HG03064 (cell line): ENCODE results near the gene MSI2.

Experiments used
- ATAC-seq: cut with Tn5 transposase; IDR thresholded peaks from one replicate; pipeline ENCODE4 v1.9.1; 2021; ENCODE audit warnings: low read depth; ENCODE audit not compliant: unreplicated experiment

Gene MSI2

GRCh38 chr17:57601143-57601735, 344.9 kb downstream of the MSI2 start:
- ATAC-seq = no peak

- no peak for ATAC-seq
Measured at GRCh38 chr17:57602896-57603295, 346.6 kb downstream of the MSI2 start.

- ATAC-seq = peak; percentile 17
Measured at GRCh38 chr17:57603546-57603945, 347.2 kb downstream of the MSI2 start.

GRCh38 chr17:57603978-57604377, 347.7 kb downstream of the MSI2 start:
- ATAC-seq = peak; percentile 41

- peak; percentile 68 for ATAC-seq
Measured at GRCh38 chr17:57604771-57605674, 348.7 kb downstream of the MSI2 start.

GRCh38 chr17:57605675-57606105, 349.4 kb downstream of the MSI2 start:
- ATAC-seq = peak; percentile 22

- ATAC-seq = no peak
Measured at GRCh38 chr17:57606111-57606875, 350.0 kb downstream of the MSI2 start.

- ATAC-seq = no peak
Measured at GRCh38 chr17:57607553-57608120, 351.3 kb downstream of the MSI2 start.

- ATAC-seq = no peak
Measured at GRCh38 chr17:57608369-57609124, 352.2 kb downstream of the MSI2 start.

GRCh38 chr17:57609125-57609877, 353.0 kb downstream of the MSI2 start:
- ATAC-seq = no peak

- ATAC-seq = no peak
Measured at GRCh38 chr17:57609878-57610270, 353.6 kb downstream of the MSI2 start.

- ATAC-seq = no peak
Measured at GRCh38 chr17:57612202-57613071, 356.1 kb downstream of the MSI2 start.

GRCh38 chr17:57614742-57615141, 358.4 kb downstream of the MSI2 start:
- ATAC-seq = no peak

GRCh38 chr17:57615836-57616757, 359.8 kb downstream of the MSI2 start:
- no peak for ATAC-seq

GRCh38 chr17:57617218-57617617, 360.9 kb downstream of the MSI2 start:
- ATAC-seq = no peak

GRCh38 chr17:57619061-57619937, 363.0 kb downstream of the MSI2 start:
- ATAC-seq = no peak
